Anterior cingulate cortex (tissue), 58 donors: ENCODE results near the gene ZFYVE1.
A peak's percentile ranks its signal among the peaks of the same experiment; 100 is the strongest.
"Not testable (repeated sequence)": the region's sequence is repeated elsewhere in the genome, so short reads cannot be mapped to it uniquely, and the experiment has no call there.

Experiments used
- DNase-seq, 58 donors: peaks; one replicate each; lab custom pipeline; 2025; lab: John Stamatoyannopoulos, UW

Gene ZFYVE1

DNA sequence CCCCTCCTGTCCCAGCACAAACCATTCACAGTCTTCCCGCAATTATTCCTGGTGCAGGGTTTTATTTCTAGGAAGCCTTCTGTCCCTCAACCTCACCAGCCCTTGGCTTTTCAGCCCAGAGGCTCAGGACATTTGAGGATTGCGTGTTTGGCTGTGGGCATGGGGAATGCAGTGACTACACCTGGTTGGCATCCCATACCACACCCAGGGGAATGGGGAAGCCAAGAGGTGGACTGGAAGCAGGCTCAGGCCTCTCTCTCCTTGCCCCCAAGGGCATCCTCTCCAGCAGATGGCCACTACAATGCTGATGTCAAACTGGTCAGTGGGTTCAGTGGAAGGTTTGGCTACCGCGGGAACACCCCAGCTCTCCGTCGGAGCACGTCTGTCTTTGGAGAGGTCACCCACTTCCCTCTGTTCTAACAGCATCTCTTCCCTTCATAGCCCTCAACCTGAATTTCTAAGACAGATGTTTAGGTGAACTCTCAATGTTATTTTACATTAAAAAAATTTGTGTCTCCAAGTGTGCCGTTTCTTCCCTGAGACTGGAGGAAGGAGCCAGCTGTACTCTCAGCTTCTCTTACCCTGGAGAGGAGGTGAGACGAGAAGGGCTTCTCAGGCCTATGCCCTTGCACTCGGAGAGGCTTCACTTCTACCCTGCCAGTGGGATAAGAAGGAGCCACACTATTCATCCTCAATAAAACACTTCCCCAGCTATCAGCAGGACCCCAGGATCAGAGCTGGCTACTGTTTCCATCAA lies 65.1 kb downstream of the ZFYVE1 start:
- no peak for DNase-seq

DNA sequence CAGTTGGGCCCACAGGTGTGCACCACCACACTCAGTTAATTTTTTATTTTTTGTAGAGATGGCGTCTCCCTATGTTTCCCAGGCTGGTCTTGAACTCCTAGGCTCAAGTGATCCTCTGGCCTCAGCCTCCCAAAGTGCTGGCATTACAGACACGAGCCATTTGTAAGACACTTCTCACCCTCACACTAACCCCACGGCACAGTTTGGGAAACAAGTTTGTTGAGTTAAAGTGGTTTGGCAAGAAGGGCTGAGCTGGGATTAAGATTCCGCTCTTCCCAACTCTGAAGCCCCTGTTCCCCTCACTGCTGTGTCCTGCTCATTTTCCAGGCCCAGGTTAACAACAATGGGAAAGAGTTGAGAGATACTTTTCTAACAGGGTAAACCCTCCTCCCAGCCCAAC lies 65.9 kb downstream of the ZFYVE1 start:
- not testable (repeated sequence) for DNase-seq

DNA sequence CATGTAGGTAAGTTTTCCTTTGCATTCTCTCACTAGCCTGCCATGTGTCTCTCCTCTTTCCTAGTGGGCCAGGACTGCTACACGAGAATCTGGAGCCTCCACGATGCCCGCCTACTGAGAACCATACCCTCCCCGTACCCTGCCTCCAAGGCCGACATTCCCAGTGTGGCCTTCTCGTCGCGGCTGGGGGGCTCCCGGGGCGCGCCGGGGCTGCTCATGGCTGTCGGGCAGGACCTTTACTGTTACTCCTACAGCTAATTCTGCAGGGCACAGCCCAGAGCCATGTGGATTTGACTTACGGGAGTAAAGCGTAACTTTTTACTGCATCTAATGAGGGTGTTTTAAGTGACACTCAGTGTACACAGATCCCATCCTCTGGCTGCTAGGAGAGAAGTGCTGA lies 68.4 kb downstream of the ZFYVE1 start:
- no peak for DNase-seq

DNA sequence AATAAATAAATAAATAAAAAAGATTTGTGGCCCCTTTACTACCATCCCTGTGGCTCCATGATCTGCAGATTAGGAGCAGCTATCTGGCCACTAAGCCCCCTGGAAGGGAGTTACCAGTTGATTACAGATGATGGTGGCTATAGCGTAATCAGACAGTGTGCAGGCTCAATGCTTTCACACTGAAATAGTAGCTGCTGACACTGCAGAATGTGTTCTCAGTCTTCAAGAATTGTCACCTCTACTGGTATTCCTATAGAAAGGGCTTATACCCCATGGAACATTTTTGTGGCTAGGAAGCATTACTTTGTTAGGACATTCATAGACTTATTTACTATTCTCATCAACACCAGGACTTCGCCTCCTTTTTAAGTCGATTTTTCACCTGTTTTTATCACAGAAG lies 69.7 kb downstream of the ZFYVE1 start:
- no peak for DNase-seq

DNA sequence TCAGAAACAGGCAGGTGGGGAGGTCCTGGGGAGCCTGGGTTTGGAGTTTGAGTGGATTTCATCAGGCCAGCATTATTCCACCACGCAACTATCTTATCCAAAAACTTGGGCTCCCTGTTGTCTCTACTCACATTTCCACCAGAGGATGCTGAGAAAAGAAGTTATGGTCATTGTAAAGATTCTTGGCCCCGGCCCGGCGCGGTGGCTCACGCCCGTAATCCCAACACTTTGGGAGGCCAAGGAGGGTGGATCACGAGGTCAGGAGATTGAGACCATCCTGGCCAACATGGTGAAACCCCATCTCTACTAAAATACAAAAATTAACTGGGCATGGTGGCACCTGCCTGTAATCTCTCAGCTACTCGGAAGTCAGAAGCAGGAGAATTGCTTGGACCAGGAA lies 70.2 kb downstream of the ZFYVE1 start:
- DNase-seq = not testable (repeated sequence)

DNA sequence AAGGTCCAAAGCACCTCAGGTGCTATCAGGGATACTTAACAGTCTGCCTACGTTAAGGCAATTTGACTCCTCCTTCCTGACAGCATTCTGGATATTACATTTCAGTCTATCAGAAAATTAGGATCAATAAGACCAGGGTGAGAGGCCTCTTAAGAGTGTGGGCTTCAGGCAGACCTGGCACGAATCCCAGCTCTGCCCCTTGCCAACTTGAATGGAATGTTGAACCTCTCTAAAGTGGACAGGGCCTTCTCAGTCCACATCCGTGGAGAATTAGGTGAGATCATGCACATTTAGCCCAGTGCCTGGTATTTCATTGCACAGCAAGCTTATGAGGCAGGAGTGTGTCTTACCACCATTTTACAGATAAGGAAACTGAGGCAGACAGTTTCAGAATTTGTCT lies 74.7 kb downstream of the ZFYVE1 start:
- DNase-seq = no peak

DNA sequence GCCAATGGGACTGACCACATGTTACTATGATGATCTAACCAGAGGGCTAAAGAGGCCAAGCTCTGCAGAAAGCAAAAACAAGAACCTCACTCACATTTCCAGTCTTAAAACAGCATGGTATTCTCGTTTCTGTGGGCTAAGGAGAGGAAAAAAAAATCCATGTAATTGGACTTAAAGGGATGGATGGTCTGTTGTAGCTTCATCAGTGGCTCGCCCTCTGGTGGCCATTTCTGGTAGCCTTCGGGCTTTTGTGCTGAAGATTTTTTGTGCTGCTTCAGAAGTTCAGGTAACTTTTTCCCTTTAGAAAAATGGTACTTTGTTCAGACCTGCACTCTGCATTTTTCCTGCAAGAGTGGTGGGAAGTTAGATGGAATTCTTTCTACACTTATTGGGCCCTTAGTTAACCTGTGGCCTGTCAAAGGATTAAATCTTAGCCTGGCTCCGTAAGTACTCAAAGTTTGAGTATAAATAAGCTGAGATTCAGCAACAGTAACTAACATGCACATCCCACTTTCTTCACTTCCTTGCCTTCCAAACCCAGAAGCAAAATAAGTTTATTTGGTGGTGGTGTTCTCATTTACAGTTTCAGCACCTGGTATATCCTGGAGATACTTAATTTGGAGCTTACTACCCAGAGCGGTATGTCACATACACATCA lies 78.3 kb downstream of the ZFYVE1 start:
- peak in 44 of 58 donors; percentile 2 to 82 (median 29) for DNase-seq

DNA sequence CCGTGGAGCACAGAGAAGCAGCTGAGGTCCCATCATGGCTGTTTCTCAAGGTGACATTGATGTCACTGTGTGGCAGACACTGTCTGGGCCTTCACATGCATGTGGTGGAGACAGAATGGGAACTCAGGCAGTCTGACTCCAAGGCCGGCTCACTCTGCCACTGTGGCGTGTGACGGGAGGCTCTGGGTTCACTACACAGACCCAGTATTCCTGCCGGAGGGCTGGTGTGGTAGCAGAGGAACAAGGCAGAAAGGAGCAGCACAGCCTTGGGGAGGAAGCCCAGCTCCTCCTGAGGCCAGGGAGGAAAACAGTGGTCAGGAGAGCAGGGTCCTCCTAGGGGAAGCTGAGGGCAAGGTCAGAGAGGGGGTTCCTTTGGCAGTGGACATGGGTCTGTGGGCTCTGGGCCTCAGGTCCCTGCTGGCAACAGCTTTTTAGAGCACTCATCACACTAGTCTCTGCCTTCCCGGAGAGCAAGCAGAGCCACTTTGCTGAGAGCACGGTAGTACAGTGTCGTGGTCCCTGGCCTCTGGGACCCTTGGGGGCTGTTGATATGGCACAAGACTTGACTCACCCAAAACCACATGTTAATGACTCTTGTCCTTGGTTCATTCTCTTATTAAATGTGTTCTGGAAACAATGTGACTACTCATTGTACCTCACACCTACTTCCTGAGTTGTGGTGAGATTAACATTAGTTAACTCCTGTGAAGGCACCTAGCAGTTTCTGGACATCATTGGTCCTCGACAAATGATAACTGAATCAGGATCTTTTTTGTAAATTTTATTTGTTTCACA lies 79.3 kb downstream of the ZFYVE1 start:
- DNase-seq = no peak

DNA sequence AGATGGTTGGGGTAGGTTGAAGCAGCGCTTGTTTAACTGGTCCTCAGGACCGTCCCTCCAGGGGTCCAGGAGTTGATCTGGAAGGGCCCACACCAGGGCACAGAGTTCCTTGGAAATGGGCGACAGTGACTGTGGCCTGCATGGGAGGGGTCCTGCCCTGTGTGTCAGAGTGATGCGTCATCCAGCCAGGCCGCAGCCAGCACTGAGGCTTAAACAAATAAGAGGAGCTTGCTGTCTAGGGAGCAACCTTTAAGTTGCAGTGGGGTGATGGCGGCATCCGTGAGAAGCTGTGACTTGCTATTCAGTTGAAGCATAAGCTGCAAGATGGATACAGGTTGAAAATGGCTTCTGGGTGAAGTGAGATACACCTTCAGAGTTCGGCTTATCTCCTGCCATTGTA lies 80.4 kb downstream of the ZFYVE1 start:
- DNase-seq = no peak

DNA sequence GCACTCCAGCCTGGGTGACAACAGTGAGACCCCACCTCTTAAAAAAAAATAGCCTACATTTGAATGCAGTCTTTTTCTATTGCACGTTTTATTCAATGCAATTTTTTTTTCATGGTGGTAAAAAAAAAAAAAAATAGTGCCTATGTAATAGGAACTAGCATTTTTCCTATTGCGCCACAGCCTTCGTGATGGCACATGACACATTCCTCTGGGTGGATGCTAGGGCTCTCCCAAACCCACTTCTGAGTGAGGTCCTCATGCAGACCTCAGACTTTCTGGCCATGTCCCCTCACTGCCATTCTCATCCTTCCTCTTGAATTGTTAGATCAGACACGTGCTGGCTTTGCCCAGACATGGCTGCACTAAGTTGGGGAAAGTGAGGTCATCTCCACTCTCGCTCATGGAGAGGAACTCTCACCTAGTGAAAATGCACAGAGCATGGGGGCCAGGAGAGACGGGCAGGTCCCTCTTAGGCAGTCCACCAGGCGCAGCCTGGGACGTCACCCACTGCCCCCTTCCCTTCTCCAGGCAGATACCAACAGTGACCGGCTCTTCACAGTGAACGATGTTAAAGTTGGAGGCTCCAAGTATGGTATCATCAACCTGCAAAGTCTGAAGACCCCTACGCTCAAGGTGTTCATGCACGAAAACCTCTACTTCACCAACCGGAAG lies 81.4 kb downstream of the ZFYVE1 start:
- no peak for DNase-seq

DNA sequence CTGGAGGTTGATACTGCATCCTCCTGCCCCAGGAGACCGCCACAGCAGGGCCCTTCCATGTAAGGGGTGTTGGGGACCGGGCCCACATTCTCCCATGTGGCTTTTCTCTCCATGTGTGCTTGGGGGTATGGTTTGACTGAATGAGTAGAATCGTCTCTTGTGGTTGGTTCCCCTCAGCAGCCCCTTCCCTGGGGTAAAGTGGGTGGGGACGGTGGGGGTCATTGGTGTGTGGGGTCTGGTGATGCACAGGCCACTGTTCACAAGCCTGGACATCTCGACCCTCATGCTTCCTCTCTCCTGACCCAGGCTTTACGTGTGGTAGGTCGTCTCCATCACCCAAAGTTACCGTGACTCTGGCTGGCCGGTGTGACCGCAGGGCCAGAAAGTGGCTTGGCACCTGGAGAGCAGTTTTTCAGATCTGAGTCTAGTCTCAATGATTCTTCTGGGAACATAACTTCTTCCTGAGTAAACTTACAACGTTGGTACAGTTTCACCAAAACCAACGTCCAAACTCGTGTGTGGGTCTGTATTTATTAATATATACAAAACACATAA lies 83.0 kb downstream of the ZFYVE1 start:
- DNase-seq = no peak

DNA sequence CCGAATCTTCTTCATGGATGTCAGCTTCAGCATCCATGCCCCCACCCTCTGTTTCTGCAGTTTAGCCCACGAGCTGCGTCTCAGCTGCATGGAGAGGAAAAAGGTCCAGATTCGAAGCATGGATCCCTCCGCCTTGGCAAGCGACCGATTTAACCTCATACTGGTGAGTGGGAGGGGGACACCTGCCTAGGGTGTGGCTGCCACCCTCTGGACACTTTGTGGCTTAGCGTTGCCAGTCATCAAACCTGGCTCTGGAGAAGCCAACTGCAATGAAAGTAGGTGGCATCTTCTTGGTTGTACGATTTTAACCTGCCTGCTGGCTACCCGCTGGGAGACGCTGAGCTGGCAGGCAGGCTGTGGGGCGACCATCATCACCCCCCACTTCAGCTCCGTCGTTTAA lies 84.0 kb downstream of the ZFYVE1 start:
- DNase-seq = no peak

DNA sequence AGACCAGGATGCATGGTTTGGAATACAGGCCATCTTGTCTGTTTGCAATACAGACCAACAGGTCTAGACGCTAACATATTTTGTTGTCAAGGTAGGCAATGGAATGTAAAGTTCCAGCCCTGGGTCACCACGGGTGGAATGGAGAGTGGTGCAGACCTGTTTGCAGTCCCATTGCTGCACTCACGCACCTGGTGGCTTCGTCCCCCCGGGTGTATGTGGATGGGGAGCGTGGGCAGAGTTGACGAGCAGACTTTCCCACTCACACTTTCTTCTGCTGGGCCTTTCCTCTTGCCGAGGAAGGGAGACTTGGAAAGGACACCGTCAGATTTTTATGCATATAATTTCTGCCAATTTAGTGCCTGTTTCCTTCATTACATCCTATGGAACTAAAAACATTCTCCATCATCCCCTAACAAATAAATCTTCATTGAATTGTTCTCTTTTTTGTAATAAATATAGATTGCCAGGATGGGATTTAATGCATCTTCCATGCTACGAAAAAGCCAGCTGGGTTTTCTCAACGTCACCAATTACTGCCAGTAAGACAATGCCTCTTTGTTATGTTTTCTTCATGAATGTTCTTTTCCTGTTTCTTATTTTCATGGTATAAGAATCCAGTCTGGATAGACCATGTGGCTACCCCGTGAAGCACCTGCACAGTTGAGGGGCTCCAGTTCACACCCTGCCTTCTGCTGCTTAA lies 85.5 kb downstream of the ZFYVE1 start:
- DNase-seq = peak in 2 of 58 donors; percentile 4 to 26

DNA sequence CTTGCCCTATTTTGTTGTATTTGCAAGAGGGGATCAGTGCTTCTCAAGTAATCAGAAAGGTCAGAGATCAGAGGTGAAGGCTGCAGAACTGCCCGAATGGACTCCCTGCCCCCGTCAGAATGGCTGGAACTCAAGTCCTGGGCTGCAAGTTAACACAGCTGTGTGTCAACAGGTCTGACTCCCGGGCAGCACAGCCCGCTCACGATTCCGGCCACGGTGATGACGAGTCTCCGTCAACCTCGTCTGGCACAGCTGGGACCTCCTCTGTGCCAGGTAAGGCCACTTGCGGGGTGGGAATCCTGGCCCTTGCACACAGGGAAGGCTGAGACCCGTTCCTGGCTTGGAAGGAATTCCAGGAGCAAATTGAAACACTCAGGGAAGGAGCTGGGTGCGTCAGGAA lies 87.3 kb downstream of the ZFYVE1 start:
- DNase-seq = no peak

DNA sequence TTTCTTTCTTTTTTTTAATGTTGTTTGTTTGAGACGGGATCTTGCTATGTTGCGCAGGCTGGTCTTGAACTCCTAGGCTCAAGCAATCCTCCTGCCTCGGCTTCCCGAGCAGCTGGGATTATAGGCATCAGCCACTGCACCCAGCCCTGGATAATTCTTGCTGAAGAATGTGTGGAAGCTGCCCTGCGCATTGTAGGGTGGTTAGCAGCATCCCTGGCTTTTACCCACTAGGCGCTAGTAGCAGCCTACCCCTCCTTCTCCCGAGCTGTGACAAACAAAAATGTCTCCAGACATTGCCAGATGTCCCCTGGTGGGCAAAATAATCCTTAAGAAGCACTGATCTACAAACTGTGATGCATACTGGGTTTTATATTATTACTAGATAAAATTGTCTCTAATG lies 94.0 kb downstream of the ZFYVE1 start:
- DNase-seq = no peak

DNA sequence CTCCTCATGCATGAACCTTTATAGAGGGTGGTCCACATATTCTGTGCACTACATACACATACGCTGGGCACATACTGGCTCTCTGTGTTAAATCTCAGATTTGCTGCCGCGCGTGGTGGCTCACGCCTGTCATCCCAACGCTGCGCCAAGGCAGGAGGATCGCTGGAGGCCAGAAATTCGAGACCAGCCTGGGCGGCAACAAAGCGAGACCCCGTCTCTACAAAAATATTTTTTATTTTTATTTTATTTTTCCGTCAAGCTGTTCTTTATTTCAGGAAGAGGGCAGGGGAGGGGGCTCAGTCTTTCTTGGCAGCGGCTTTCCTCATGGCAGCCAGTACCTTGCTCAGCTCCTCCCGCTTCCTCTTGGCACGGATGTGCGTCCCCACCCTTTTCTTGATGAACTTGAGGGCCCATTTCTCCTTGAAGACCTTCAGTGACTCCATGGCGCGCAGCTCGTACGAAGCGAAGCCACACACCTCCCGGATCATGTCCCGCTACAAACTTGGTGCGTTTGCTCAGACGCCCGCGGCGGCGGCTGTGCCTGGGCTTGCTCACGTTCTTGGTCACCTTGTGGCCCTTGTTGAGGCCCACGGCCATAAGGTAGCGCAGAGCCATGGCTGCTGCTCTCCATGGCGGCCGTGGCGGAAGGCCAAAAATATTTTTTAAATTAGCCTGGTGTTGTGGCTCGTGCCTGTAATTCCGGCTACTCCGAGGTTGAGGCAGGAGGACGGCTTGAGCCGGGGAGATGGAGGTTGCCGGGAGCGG lies 97.4 kb downstream of the ZFYVE1 start:
- DNase-seq = no peak

DNA sequence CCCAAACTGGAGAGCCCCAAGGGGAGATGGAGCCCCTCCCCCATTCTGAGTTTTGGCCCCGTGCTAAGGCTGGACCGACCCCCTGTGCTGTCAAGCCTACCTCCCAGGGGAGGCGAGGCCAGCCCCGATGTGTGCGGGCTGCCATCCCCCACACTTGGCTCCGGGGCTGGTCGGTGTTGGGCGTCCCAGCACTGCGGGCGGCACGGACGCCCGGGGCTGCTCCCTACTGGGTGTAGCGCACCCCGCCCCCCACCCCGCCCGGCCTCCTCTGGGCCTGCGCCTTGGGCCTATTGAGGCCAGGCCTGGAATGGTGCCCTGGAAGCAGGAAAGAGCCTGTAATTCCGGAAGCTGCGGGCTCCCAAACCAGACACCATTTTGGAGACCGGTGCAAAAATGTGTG lies 98.0 kb downstream of the ZFYVE1 start:
- DNase-seq = no peak

DNA sequence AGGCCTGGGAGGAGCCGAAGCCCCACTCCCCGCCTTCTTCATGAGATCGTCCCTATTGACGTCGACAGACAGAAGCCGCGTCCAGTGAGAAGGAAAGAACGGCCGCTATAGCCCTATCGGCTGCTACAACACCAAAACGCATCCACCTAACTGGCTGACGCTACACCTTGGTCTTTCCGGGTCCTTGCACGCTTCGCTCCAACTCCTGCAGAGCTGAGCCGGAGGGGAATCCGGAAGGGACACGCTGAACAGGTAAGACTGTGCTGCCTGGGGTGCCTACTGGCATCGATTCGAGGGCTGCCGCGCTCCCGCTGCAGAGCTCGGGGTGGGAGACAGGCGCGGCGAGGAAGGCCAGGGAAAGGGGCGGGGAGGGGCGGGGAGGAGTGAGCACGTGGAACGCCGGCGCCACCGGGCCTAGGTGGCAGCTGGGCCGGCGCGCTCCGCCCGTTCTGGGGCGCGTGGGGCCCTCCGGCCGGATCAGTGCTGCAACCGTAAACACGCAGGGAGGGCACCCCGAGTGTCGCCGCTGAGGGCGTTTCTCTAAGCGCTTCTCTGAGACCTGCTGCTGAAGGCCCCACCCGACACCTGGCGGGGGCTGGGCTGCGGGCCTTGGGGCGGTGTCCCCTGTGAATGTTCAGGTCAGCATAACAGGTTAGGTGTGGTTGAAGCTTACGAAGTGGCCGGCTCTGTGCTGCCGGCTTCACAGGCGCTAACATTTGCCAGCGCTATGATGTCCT lies 100.4 kb downstream of the ZFYVE1 start, which contains the start of gene DCAF4:
Gene DCAF4 (plus strand): TSS at position 173 of the 737 bp plus-strand sequence. CDS start 11,515 bp downstream, outside the sequence.
- peak; percentile 71 to 97 (median 92) for DNase-seq
